SK-N-SH treated with all-trans-retinoic acid at 6 μM for 48 hours (cell line): ENCODE data around the gene TFPI.
"Not testable (repeated sequence)": the region's sequence is repeated elsewhere in the genome, so short reads cannot be mapped to it uniquely, and the experiment has no call there.

Source experiments
- ATAC-seq: fragments of 200-7000 bp; cut with Tn5 transposase; 3 replicates; pipeline ENCODE4 v1.9.1; 2020; ENCODE audit warnings: mild to moderate bottlenecking, moderate library complexity
- ARNTL ChIP-seq: fragments of 450-650 bp; formaldehyde crosslinking; IDR thresholded peaks from 2 replicates; pipeline ENCODE4 v1.5.0; 2020; ENCODE audit warnings: low read depth, mild to moderate bottlenecking, moderate library complexity, borderline replicate concordance
- BACH2 ChIP-seq: fragments of 250-450 bp; sonication (Bioruptor Pico); IDR thresholded peaks from 2 replicates; pipeline ENCODE4 v1.9.0; 2021; ENCODE audit warnings: mild to moderate bottlenecking, borderline replicate concordance
- CSDC2 ChIP-seq: fragments of 250-450 bp; sonication (Bioruptor Pico); IDR thresholded peaks from 2 replicates; pipeline ENCODE4 v1.5.0; 2020; ENCODE audit warnings: mild to moderate bottlenecking, moderate library complexity
- GLIS3 ChIP-seq: fragments of 250-450 bp; sonication (Bioruptor Pico); IDR thresholded peaks from 2 replicates; pipeline ENCODE4 v1.5.0; 2020; ENCODE audit warnings: mild to moderate bottlenecking, moderate library complexity
- OSR1 ChIP-seq: fragments of 250-450 bp; sonication (Bioruptor Pico); IDR thresholded peaks from 2 replicates; pipeline ENCODE4 v1.8.0; 2022; ENCODE audit warnings: moderate library complexity, mild to moderate bottlenecking, inconsistent platforms
- PPARA ChIP-seq: fragments of 250-450 bp; sonication (Bioruptor Pico); IDR thresholded peaks from 2 replicates; pipeline ENCODE4 v1.5.0; 2020; ENCODE audit warnings: mild to moderate bottlenecking, borderline replicate concordance
- RARB ChIP-seq: fragments of 250-450 bp; sonication (Bioruptor Pico); IDR thresholded peaks from 2 replicates; pipeline ENCODE4 v1.8.0; 2021; ENCODE audit warnings: mild to moderate bottlenecking, moderate library complexity
- SNAI2 ChIP-seq: fragments of 250-450 bp; sonication (Bioruptor Pico); IDR thresholded peaks from 2 replicates; pipeline ENCODE4 v1.5.0; 2020; ENCODE audit warnings: mild to moderate bottlenecking, moderate library complexity
- TCF4 ChIP-seq: fragments of 250-450 bp; sonication (Bioruptor Pico); IDR thresholded peaks from 2 replicates; pipeline ENCODE4 v1.8.0; 2021; ENCODE audit warnings: mild to moderate bottlenecking, moderate library complexity, borderline replicate concordance
- TOX ChIP-seq: fragments of 250-450 bp; sonication (Bioruptor Pico); IDR thresholded peaks from 2 replicates; pipeline ENCODE4 v1.8.0; 2021; ENCODE audit warnings: mild to moderate bottlenecking, moderate library complexity, borderline replicate concordance
- ZC3H10 ChIP-seq: fragments of 250-450 bp; sonication (Bioruptor Pico); IDR thresholded peaks from 2 replicates; pipeline ENCODE4 v1.5.1; 2021; ENCODE audit warnings: mild to moderate bottlenecking, moderate library complexity
- ZFP3 ChIP-seq: fragments of 250-450 bp; sonication (Bioruptor Pico); IDR thresholded peaks from 2 replicates; pipeline ENCODE4 v1.5.0; 2020; ENCODE audit warnings: mild to moderate bottlenecking, moderate library complexity
- ZFP30 ChIP-seq: fragments of 450-650 bp; formaldehyde crosslinking; IDR thresholded peaks from 2 replicates; pipeline ENCODE4 v1.5.0; 2022; ENCODE audit warnings: mild to moderate bottlenecking, moderate library complexity
- ZNF565 ChIP-seq: fragments of 450-650 bp; formaldehyde crosslinking; conservative IDR thresholded peaks from 2 replicates; pipeline ENCODE4 v1.5.0; 2020; ENCODE audit warnings: low read depth, mild to moderate bottlenecking, moderate library complexity
- ZNF70 ChIP-seq: fragments of 450-650 bp; formaldehyde crosslinking; IDR thresholded peaks from 2 replicates; pipeline ENCODE4 v1.5.0; 2020; ENCODE audit warnings: mild to moderate bottlenecking, moderate library complexity
- ZNF8 ChIP-seq: fragments of 450-650 bp; formaldehyde crosslinking; IDR thresholded peaks from 2 replicates; pipeline ENCODE4 v1.5.0; 2020; ENCODE audit warnings: mild to moderate bottlenecking, moderate library complexity
- TF ChIP-seq, protein P1 (sequence below): fragments of 250-450 bp; sonication (Bioruptor Pico); IDR thresholded peaks from 2 replicates; pipeline ENCODE4 v1.5.1; 2020; ENCODE audit warnings: low read depth, mild to moderate bottlenecking, moderate library complexity
- TF ChIP-seq, protein P2 (sequence below): fragments of 250-450 bp; sonication (Bioruptor Pico); IDR thresholded peaks from 2 replicates; pipeline ENCODE4 v1.8.0; 2020; ENCODE audit warnings: mild to moderate bottlenecking, moderate library complexity, borderline replicate concordance
- TF ChIP-seq, protein P3 (sequence below): fragments of 250-450 bp; sonication (Bioruptor Pico); IDR thresholded peaks from 2 replicates; pipeline ENCODE4 v1.8.0; 2021; ENCODE audit warnings: low read depth, mild to moderate bottlenecking, moderate library complexity, borderline replicate concordance
- TF ChIP-seq, protein P4 (sequence below): fragments of 250-450 bp; sonication (Bioruptor Pico); IDR thresholded peaks from 2 replicates; pipeline ENCODE4 v1.5.1; 2021; ENCODE audit warnings: mild to moderate bottlenecking, moderate library complexity
- TF ChIP-seq, protein P5 (sequence below): fragments of 250-450 bp; sonication (Bioruptor Pico); IDR thresholded peaks from 2 replicates; pipeline ENCODE4 v1.5.0; 2020; ENCODE audit warnings: mild to moderate bottlenecking, moderate library complexity

Gene TFPI

DNA sequence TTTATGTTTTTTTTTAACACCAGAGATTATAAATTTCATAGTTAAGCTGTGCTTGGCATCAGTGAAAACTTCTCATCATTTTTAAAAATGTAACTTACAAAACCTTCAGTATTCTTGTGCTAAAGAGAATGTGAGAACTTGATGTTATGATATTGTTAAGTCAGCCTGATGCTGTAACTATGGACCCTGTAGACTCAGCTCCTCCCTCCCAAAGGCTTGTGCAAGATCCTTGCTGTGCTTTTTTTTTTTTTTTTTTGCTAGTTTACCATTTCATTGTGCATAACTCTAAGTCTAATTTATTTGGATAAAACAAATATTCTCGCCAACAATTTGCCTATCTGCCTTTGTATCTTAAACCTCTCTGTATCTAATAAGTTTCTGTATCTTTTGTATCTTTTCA, 12.9 kb upstream of the TFPI start:
- TF ChIP-seq, protein P1, sequence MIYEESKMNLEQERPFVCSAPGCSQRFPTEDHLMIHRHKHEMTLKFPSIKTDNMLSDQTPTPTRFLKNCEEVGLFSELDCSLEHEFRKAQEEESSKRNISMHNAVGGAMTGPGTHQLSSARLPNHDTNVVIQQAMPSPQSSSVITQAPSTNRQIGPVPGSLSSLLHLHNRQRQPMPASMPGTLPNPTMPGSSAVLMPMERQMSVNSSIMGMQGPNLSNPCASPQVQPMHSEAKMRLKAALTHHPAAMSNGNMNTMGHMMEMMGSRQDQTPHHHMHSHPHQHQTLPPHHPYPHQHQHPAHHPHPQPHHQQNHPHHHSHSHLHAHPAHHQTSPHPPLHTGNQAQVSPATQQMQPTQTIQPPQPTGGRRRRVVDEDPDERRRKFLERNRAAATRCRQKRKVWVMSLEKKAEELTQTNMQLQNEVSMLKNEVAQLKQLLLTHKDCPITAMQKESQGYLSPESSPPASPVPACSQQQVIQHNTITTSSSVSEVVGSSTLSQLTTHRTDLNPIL: no peak
- no peak for TF ChIP-seq CSDC2
- TF ChIP-seq, protein P2, sequence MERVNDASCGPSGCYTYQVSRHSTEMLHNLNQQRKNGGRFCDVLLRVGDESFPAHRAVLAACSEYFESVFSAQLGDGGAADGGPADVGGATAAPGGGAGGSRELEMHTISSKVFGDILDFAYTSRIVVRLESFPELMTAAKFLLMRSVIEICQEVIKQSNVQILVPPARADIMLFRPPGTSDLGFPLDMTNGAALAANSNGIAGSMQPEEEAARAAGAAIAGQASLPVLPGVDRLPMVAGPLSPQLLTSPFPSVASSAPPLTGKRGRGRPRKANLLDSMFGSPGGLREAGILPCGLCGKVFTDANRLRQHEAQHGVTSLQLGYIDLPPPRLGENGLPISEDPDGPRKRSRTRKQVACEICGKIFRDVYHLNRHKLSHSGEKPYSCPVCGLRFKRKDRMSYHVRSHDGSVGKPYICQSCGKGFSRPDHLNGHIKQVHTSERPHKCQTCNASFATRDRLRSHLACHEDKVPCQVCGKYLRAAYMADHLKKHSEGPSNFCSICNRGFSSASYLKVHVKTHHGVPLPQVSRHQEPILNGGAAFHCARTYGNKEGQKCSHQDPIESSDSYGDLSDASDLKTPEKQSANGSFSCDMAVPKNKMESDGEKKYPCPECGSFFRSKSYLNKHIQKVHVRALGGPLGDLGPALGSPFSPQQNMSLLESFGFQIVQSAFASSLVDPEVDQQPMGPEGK (CRISPR knock-in tag): no peak
- TF ChIP-seq, protein P3, sequence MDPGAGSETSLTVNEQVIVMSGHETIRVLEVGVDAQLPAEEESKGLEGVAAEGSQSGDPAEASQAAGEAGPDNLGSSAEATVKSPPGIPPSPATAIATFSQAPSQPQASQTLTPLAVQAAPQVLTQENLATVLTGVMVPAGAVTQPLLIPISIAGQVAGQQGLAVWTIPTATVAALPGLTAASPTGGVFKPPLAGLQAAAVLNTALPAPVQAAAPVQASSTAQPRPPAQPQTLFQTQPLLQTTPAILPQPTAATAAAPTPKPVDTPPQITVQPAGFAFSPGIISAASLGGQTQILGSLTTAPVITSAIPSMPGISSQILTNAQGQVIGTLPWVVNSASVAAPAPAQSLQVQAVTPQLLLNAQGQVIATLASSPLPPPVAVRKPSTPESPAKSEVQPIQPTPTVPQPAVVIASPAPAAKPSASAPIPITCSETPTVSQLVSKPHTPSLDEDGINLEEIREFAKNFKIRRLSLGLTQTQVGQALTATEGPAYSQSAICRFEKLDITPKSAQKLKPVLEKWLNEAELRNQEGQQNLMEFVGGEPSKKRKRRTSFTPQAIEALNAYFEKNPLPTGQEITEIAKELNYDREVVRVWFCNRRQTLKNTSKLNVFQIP: no peak
- TF ChIP-seq, protein P4, sequence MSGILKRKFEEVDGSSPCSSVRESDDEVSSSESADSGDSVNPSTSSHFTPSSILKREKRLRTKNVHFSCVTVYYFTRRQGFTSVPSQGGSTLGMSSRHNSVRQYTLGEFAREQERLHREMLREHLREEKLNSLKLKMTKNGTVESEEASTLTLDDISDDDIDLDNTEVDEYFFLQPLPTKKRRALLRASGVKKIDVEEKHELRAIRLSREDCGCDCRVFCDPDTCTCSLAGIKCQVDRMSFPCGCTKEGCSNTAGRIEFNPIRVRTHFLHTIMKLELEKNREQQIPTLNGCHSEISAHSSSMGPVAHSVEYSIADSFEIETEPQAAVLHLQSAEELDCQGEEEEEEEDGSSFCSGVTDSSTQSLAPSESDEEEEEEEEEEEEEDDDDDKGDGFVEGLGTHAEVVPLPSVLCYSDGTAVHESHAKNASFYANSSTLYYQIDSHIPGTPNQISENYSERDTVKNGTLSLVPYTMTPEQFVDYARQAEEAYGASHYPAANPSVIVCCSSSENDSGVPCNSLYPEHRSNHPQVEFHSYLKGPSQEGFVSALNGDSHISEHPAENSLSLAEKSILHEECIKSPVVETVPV (CRISPR knock-in tag): no peak
- no peak for TF ChIP-seq ZFP3
- no peak for TF ChIP-seq RARB (CRISPR knock-in tag)
- TF ChIP-seq BACH2 (CRISPR knock-in tag): no peak
- TF ChIP-seq ZNF8: no peak
- ATAC-seq: no peak

DNA sequence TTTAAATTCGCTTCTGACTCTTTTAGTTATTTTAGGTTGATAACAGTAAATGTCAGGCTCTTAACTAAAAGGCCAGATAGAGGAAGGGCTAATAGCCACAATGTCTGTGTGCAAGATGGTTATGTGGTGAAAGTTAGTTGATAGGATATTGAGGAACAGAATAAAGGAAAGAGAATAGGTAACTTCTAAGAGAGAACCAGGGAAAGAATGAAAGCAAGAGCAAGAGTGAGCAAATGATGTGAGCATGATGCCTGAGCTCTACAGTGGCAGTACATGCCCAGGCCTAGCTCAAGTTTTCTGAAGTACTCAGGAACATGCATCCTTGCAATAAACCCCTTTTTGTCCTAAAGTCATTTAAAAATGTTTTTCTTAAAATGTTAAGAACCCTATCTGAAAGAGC, 12.5 kb upstream of the TFPI start:
- no peak for ATAC-seq
- TF ChIP-seq ZNF565 (CRISPR knock-in tag) (no peak), GLIS3 (CRISPR knock-in tag) (no peak), ARNTL (CRISPR knock-in tag) (no peak), CSDC2 (no peak), OSR1 (CRISPR knock-in tag) (no peak), ZNF8 (no peak), ZNF70 (no peak), ZFP30 (CRISPR knock-in tag) (no peak), PPARA (CRISPR knock-in tag) (no peak)

DNA sequence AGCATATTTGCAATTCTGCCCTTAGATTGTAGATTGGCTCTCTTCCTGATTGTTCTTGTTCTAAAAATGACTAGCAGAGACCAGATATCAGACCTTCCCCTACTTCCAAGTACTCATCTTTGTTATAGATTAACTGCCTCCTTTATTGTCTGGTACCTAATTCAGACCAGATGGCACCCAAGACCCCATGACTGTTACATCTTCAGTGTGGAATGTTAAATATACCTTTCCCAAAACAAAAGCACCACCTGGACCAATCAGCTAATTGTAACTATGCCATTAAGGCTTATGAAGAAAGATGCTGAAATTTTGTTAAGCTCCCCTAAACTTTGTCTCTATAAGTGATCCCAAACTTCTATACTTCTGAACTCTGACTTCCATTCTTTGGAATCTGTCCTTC, 12.0 kb upstream of the TFPI start:
- TF ChIP-seq, protein P4 (CRISPR knock-in tag): no peak
- TF ChIP-seq, protein P5, sequence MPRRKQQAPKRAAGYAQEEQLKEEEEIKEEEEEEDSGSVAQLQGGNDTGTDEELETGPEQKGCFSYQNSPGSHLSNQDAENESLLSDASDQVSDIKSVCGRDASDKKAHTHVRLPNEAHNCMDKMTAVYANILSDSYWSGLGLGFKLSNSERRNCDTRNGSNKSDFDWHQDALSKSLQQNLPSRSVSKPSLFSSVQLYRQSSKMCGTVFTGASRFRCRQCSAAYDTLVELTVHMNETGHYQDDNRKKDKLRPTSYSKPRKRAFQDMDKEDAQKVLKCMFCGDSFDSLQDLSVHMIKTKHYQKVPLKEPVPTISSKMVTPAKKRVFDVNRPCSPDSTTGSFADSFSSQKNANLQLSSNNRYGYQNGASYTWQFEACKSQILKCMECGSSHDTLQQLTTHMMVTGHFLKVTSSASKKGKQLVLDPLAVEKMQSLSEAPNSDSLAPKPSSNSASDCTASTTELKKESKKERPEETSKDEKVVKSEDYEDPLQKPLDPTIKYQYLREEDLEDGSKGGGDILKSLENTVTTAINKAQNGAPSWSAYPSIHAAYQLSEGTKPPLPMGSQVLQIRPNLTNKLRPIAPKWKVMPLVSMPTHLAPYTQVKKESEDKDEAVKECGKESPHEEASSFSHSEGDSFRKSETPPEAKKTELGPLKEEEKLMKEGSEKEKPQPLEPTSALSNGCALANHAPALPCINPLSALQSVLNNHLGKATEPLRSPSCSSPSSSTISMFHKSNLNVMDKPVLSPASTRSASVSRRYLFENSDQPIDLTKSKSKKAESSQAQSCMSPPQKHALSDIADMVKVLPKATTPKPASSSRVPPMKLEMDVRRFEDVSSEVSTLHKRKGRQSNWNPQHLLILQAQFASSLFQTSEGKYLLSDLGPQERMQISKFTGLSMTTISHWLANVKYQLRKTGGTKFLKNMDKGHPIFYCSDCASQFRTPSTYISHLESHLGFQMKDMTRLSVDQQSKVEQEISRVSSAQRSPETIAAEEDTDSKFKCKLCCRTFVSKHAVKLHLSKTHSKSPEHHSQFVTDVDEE (CRISPR knock-in tag): no peak
- TF ChIP-seq RARB (CRISPR knock-in tag) (no peak), BACH2 (CRISPR knock-in tag) (no peak), ZFP30 (CRISPR knock-in tag) (no peak), ZNF8 (no peak), SNAI2 (CRISPR knock-in tag) (no peak), ZNF565 (CRISPR knock-in tag) (no peak), TCF4 (no peak), ZFP3 (no peak), ZC3H10 (no peak), PPARA (CRISPR knock-in tag) (no peak), TOX (CRISPR knock-in tag) (no peak), ZNF70 (no peak)
- TF ChIP-seq, protein P1: no peak
- TF ChIP-seq, protein P2 (CRISPR knock-in tag): no peak
- ATAC-seq: no peak

DNA sequence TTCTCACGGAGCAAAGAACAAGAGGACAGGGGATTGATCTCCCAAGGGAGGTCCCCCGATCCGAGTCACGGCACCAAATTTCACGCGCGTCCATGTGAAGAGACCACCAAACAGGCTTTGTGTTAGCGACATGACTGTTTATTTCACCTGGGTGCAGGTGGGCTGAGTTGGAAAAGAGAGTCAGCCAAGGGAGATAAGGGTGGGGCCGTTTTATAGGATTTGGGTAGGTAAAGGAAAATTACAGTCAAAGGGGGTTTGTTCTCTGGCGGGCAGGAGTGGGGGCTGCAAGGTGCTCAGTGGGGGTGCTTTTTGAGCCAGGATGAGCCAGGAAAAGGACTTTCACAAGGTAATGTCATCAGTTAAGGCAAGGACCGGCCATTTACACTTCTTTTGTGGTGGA, 11.4 kb upstream of the TFPI start:
- ATAC-seq: not testable (repeated sequence)

DNA sequence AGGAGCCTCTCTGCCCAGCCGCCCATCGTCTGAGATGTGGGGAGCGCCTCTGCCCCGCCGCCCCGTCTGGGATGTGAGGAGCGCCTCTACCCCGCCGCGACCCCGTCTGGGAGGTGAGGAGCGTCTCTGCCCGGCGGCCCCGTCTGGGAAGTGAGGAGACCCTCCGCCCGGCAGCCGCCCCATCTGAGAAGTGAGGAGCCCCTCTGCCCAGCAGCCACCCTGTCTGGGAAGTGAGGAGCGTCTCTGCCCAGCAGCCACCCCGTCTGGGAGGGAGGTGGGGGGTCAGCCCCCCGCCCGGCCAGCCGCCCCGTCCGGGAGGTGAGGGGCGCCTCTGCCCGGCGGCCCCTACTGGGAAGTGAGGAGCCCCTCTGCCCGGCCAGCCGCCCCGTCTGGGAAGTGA, 2.3 kb upstream of the TFPI start:
- not testable (repeated sequence) for ATAC-seq
